Glomerular visceral epithelial cell (primary cell): Measurements from ENCODE around the gene ANKZF1.

ENCODE experiments used
- DNase-seq: peaks from one replicate; pipeline ENCODE4 v3.0.0-alpha.2; 2016; ENCODE audit errors: extremely low spot score

Gene ANKZF1

DNA sequence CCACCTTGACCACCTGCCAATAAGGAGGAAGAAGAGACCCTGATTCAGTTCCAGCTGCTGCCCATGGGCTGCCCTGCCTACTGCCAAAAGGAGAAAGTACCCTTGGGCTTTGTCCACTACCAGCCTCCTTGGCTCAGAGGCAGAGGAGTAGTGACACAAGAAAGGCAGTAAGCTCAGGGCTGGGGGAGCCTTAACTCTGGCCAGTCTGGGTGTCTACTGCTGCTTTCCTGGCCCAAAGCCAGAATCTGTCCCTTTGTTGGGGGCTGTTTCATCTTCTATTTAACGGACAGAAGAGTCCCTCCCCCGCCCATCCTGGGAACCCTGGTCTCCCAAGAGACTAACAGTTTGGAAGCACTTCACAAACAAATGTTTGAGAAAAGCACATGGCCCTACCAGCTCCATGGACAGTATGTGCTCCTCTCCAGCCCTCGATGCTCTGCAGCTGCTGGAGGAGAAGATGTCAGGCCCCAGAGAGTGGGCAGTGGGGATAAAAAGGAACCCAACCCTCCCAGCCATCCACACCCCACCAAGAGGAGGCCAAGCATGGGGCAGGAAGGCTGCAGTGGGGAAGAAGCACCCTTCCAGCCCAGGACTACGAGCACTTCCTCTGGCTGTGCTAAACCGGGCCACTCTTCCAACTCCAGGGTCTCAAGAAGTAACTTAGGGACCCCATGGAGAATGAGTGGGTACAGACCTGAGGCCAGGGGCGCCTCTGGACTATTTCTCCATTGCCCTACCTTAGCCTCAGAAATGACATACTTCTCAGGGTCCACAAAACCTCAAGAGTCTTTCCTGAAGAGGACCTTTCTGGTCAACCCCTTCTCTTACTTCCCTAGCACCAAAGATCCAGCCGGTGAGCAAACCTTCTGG, 1.3 kb upstream of the ANKZF1 start:
- no peak for DNase-seq

- DNase-seq, result no peak
Observed at GRCh38 chr2:219228911-219229304, 698 bp upstream of the ANKZF1 start.

DNA sequence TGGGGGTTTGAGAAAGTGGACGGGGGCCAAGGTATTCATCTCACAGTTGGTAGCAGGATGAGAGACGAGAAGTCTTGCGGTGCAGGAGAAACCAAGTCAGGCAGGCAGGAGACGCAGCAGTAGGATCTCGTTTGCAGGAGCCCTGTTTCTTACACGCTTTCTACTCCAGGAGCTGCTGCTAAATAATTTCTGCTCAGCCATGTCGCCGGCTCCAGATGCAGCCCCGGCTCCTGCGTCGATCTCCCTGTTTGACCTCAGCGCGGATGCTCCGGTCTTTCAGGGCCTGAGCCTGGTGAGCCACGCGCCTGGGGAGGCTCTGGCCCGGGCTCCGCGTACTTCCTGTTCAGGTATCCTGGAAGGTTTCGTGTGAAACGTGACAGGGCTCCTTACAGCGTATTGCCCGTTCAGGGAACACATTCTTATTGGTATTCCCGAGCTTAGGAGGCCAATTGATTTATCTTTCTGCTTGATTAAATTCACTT, 494 bp downstream of the ANKZF1 start:
- peak; percentile 67 for DNase-seq

DNA sequence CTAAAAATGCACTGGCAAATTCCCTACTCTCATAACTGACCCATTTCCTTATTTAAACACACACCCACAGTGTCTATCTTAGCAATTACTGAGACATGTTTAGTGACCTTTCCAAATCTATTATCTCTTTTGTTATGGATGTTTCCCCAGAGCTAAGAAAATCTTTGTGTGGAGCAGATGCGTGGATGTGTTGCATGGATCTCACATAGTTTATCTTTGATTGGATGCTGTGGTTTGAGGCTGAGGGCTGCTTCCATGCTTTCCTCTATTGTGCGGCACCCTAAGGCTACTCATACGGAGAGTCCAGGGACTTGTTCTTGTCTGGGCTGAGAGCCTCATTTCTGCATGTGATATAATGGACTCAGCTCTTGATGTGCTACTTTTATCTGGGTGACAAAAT, 4.7 kb downstream of the ANKZF1 start:
- DNase-seq, result no peak

GRCh38 chr2:219243291-219243761, 13.7 kb downstream of the ANKZF1 start:
- no peak for DNase-seq

- DNase-seq, result no peak
Observed at GRCh38 chr2:219244789-219245147, 15.2 kb downstream of the ANKZF1 start.

DNA sequence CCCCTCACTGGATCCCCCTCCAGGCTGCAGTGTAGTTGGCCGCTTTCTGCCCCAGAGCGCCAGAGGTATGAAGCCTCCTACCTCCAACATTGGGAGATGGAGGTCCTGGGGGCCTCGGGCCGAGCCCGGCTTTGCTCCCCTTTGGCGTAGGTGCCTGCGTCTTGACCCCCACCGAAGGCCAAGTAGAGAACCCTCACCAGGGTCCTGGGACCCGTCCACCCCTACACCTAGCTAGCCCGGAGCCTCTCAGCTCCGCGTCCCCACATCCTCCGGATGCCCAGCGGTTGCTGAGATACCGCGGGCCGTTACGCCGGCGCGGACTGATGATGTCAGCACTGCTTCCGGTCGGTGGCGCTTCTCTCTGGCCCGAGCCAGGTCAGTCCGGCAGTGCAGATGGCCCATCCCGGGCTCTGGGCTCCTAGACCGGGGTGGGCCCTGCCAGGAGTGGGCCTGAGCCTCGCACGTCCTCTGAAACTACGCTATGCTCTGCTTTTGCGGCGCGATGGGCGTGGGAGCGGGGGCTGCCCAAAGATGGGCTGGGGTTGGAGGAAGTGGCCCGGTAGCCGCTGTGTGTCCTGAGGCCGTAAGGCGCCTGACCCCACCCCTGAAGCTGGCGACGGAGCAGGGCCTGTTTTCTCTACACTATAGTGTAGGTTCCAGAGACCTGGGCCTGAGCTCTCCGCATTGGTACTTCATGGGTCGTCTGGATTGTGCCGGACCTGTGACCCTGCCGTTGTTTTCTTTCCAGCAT, 15.7 kb downstream of the ANKZF1 start, which contains the start of the genes GLB1L and STK16:
GLB1L (minus strand) TSS at position 297 of the 751 bp plus-strand sequence. CDS start 1,871 bp downstream, outside the sequence.
STK16 (plus strand) TSS at position 332 of the 751 bp plus-strand sequence. CDS start 521 bp downstream, outside the sequence.
- peak; percentile 94 for DNase-seq

DNA sequence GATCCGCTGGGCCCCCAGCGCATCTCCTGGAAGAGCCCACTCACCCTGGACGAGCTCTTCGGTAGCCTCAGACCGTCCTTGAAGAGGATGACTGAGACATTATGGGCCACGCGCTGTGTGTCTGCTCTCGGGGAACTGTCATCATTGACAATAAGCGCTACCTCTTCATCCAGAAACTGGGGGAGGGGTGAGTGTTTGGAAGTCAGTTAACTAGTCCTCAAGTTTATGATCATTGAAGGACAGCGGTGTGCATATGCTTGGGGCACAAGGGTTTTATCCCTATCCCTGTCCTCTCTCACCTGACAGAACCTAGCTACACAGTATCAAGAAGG, 16.3 kb downstream of the ANKZF1 start:
- no peak for DNase-seq

DNA sequence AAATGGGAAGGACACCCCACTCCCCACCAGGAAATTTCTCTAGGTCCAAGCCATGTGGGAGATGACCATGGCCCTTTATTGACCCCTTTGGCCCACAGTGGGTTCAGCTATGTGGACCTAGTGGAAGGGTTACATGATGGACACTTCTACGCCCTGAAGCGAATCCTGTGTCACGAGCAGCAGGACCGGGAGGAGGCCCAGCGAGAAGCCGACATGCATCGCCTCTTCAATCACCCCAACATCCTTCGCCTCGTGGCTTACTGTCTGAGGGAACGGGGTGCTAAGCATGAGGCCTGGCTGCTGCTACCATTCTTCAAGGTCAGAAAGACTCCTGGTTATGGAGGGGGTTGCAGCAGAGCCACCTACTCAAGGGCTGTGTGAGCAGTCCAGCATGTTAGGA, 17.0 kb downstream of the ANKZF1 start:
- DNase-seq, result no peak

DNA sequence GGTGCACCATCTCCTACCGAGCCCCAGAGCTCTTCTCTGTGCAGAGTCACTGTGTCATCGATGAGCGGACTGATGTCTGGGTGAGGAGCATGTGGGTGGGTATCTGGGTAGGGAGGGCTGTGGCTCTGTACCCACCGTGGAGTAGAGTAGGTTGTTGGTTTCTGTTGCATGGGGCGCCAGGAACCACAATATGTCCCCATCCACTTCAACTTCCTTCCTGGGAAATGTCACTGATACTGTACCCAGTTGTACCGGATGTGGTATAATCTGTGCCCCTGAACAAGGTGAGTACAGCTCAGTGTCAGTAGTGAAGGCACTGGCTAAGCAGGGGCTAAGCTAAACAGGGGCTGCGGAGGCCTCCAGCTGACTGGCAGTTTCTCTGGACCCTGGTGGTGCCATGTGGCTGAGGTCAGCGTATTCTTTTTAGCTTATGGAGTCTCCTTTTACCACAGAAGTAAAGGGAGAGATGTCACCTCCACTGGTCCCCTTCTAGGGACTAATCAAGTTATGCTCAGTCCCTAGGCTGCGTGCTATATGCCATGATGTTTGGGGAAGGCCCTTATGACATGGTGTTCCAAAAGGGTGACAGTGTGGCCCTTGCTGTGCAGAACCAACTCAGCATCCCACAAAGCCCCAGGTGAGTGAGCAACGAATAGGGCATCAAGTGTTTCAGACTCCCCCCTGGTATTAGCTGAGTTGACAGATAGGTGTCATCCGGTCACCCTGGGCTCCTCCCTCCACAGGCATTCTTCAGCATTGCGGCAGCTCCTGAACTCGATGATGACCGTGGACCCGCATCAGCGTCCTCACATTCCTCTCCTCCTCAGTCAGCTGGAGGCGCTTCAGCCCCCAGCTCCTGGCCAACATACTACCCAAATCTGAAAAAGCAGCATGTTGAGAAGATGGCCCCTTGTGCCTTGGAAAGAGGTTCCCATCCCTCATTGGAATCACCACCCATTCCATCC, 18.4 kb downstream of the ANKZF1 start:
- no peak for DNase-seq

- no peak for DNase-seq
Observed at GRCh38 chr2:219248845-219249202, 19.2 kb downstream of the ANKZF1 start.

DNA sequence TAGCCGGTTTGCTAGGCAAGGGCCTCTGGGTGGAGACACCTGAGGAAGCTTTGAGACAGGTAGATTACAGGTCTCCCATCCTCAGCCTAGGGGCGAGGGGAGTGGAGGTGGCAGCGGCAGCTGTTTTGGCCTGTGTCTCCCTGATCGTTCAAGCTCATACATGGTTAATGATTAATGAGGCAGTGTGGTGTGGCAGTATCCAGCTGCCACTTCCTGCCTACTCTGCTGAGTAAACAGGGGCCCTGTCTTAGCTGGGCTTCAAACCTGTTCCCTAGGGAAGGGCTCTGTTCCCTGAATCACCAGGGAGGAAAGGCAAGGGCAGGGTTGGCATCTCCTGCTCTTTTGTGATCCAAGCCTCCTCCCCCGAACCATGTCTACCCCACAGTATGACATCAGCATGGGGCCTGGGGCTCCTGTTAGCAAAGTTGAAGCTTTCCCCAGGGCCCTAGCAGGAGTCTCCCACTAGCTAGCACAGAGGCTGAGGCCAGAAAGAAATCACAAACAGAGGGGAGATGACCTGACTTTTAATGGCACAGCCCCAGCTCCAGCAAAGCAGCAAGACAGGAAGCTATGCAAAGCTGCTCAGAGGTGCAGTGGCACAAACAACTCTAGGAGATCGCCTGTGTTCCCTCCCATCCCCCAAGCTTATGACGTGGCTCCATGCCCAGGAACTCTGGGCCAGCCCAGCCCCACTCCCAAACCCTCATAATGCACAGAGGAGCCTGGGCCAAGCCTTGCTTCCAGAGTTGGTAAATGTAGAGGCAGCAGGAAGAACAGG, 19.8 kb downstream of the ANKZF1 start:
- peak; percentile 96 for DNase-seq

DNA sequence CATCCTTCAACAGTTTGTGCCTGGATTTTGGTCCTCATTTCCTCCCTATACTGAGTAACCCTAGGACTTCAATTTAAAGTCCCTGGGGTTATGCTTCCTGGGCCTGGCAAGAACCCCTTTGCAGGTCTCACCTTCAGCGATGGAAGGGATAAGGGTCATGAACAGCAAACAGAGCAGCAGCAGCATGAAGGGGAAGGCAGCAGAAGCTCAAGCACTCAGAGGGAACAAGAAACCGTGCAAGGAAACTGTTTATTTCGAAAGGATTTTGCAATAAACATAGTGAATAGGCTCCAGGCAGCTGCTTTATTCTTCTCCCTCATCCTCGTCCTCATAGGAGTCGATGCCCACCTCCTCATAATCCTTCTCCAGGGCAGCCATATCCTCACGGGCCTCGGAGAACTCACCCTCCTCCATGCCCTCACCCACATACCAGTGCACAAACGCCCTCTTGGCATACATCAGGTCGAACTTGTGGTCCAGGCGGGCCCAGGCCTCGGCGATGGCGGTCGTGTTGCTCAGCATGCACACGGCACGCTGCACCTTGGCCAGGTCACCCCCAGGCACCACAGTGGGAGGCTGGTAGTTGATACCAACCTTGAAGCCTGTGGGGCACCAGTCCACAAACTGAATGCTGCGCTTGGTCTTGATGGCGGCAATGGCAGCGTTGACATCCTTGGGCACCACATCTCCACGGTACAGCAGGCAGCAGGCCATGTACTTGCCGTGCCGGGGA, 20.6 kb downstream of the ANKZF1 start:
- DNase-seq, result no peak

- DNase-seq, result peak; percentile 91
Observed at GRCh38 chr2:219251656-219252055, 22.1 kb downstream of the ANKZF1 start.

GRCh38 chr2:219252084-219252483, 22.5 kb downstream of the ANKZF1 start:
- no peak for DNase-seq

DNA sequence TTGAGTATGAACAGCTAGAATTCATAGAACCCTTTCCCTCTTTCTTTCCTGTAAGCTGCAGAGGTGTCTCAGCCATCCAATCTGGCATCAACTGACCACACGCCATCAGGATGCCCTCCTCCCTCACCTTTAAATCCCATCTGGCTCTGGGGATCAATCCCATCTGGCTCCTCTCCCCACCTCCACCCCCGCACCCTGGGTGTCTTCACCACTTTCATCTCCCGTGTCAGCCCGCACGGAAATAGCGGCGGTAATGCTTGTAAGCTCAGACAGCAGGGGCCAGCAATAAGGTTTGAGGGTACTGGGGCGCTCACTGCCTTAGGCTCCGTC, 22.9 kb downstream of the ANKZF1 start:
- DNase-seq, result peak; percentile 36

DNA sequence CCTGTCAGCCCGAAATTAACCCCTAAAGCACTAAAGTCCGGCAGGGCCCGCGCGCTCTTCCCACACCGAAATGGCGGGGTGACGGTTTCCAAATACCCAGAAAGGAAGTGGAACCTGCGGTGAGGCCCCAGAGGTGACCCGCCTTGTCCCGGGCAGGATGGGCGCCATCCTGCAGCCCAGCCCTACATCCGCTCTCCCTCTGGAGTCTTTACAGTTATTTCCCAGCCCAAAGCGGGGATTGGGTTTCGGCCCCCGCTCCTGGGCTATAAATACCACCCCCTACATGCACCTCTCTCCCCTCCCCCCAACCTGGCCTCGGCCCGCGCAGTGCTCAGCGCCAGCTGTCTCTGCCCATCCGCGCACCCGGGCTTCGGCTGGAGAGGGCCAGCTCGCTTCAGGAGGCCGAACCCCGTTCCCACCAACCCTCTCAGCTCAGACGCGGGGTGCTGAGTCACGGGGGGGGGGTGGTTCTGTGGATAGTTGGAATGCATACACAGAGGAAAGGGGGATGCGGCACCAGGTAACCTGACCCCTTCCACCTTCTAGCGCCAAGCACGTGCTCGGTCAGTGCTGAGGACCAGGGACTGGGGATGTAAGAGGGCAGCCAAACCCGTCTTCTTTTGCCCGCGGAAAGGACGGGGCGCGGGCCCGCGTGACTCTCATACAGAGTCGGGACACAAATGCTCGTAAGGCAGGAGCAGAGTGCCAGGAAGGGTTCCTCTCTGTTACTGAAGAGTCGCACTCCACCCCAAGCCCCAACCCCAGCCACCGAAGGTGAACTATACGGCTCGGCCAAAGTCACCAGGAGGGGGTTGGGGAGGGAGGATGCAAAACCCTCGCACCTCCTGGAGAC, 23.5 kb downstream of the ANKZF1 start, which contains the start of gene TUBA4B:
TUBA4B (plus strand) TSS at position 344 of the 853 bp plus-strand sequence; CDS start at position 509, 165 bp downstream.
- DNase-seq, result peak; percentile 74

DNA sequence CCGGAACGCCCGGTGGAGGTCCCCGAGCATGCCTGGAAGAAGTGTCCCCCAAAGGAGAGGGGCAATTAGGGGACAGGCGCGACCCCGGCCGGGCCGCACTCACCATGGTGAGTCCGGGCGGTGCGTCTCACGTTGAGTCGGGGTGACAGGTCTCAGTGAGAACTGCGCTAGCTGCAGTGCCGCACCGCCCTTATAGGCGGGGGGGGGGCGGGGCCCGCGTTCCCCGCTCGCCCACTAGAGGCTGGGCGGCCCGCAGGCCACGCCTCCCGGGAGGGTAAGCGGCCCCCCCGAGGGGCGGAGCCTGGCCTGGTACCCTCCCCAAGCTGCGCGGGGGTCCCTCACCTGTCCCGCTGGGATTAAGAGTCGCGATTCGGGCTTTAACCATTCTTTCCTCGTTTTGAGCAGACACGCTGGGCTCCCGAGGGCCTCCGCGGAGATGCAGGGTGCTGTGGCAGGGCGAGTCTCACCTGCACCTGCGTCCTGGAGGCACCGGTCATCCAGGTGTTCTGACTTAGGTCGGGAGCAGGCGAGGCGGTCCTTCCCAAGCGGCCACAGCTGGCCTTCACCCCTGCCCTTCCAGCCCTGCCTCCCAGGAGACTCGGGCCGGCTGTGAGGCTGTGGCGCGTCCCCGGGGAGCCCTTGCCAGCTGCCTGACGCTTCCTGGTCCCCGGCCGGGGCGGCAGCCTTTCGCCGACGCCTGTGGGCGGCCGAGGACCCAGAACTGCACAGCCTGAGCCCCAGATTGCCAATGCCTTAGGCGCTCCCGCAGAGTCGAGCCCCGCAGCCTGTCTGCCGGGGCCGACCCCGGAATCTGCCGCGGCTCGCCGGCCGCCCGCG, 24.4 kb downstream of the ANKZF1 start, which contains the start of gene TUBA4A:
TUBA4A (minus strand) TSS at position 166 of the 837 bp plus-strand sequence; CDS start at position 106, 60 bp downstream.
- DNase-seq, result peak; percentile 85
